ENCODE results near the gene PSMD5. TPM values are rescaled to one million over a fixed set of nuclear protein-coding genes. Genes with fewer than 3 reads are reported as not detected.

Gene PSMD5
- total and polyA plus RNA-seq, 9 of the 15 experiments (the other 6 are each of a cell fraction or from before 2014, with no cell fraction given): 46.4 to 148 (median 76.3) TPM

DNA sequence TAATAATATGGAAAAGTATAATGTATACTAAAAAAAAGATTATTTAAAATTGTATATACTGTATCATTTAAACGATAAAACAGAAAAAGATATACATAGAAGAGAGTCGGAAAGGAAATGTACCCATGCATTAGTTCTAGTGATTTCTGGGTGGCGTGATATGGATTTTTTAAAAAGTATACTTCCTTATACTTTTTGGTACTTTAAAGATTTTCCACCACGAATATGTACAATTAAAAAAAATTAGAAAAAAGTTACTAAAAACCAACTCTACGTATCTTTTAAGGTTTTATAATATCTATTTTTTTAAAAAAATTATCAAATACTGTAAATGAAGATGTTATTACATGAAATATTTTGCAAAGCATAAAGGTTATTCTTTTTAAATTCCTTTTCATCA lies 22.0 kb upstream of the PSMD5 start (continued):
- TF ChIP-seq, protein P1, sequence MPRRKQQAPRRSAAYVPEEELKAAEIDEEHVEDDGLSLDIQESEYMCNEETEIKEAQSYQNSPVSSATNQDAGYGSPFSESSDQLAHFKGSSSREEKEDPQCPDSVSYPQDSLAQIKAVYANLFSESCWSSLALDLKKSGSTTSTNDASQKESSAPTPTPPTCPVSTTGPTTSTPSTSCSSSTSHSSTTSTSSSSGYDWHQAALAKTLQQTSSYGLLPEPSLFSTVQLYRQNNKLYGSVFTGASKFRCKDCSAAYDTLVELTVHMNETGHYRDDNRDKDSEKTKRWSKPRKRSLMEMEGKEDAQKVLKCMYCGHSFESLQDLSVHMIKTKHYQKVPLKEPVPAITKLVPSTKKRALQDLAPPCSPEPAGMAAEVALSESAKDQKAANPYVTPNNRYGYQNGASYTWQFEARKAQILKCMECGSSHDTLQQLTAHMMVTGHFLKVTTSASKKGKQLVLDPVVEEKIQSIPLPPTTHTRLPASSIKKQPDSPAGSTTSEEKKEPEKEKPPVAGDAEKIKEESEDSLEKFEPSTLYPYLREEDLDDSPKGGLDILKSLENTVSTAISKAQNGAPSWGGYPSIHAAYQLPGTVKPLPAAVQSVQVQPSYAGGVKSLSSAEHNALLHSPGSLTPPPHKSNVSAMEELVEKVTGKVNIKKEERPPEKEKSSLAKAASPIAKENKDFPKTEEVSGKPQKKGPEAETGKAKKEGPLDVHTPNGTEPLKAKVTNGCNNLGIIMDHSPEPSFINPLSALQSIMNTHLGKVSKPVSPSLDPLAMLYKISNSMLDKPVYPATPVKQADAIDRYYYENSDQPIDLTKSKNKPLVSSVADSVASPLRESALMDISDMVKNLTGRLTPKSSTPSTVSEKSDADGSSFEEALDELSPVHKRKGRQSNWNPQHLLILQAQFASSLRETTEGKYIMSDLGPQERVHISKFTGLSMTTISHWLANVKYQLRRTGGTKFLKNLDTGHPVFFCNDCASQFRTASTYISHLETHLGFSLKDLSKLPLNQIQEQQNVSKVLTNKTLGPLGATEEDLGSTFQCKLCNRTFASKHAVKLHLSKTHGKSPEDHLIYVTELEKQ (CRISPR knock-in tag; IDR thresholded peaks at IDR 0.05): no peak
- TF ChIP-seq, protein P2, sequence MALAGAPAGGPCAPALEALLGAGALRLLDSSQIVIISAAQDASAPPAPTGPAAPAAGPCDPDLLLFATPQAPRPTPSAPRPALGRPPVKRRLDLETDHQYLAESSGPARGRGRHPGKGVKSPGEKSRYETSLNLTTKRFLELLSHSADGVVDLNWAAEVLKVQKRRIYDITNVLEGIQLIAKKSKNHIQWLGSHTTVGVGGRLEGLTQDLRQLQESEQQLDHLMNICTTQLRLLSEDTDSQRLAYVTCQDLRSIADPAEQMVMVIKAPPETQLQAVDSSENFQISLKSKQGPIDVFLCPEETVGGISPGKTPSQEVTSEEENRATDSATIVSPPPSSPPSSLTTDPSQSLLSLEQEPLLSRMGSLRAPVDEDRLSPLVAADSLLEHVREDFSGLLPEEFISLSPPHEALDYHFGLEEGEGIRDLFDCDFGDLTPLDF (CRISPR knock-in tag; IDR thresholded peaks at IDR 0.05): no peak
- TF ChIP-seq, protein P3, sequence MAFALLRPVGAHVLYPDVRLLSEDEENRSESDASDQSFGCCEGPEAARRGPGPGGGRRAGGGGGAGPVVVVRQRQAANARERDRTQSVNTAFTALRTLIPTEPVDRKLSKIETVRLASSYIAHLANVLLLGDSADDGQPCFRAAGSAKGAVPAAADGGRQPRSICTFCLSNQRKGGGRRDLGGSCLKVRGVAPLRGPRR (CRISPR knock-in tag; IDR thresholded peaks at IDR 0.05): no peak
- TF ChIP-seq ZNF707 (CRISPR knock-in tag; conservative IDR thresholded peaks at IDR 0.05): 0 out of 2 replicates have a peak, but pooled peaks have one; percentile 52
- TF ChIP-seq, protein P4, sequence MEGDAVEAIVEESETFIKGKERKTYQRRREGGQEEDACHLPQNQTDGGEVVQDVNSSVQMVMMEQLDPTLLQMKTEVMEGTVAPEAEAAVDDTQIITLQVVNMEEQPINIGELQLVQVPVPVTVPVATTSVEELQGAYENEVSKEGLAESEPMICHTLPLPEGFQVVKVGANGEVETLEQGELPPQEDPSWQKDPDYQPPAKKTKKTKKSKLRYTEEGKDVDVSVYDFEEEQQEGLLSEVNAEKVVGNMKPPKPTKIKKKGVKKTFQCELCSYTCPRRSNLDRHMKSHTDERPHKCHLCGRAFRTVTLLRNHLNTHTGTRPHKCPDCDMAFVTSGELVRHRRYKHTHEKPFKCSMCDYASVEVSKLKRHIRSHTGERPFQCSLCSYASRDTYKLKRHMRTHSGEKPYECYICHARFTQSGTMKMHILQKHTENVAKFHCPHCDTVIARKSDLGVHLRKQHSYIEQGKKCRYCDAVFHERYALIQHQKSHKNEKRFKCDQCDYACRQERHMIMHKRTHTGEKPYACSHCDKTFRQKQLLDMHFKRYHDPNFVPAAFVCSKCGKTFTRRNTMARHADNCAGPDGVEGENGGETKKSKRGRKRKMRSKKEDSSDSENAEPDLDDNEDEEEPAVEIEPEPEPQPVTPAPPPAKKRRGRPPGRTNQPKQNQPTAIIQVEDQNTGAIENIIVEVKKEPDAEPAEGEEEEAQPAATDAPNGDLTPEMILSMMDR (IDR thresholded peaks at IDR 0.05 in 2 of 3, conservative IDR thresholded peaks at IDR 0.05 in 1 of 3; ENCODE audit: insufficient read depth in 2 of 3, low read depth in 1 of 3, low read length in 3 of 3): no peak
- no peak for TF ChIP-seq PHF21A (IDR thresholded peaks at IDR 0.05; ENCODE audit: borderline replicate concordance, low read depth)
- TF ChIP-seq, protein P5, sequence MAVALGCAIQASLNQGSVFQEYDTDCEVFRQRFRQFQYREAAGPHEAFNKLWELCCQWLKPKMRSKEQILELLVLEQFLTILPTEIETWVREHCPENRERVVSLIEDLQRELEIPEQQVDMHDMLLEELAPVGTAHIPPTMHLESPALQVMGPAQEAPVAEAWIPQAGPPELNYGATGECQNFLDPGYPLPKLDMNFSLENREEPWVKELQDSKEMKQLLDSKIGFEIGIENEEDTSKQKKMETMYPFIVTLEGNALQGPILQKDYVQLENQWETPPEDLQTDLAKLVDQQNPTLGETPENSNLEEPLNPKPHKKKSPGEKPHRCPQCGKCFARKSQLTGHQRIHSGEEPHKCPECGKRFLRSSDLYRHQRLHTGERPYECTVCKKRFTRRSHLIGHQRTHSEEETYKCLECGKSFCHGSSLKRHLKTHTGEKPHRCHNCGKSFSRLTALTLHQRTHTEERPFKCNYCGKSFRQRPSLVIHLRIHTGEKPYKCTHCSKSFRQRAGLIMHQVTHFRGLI (CRISPR knock-in tag; IDR thresholded peaks at IDR 0.05): 0 out of 2 replicates have a peak, but pooled peaks have one; percentile 22
- no peak for TF ChIP-seq ZNF253 (CRISPR knock-in tag; conservative IDR thresholded peaks at IDR 0.05)
- TF ChIP-seq TEAD4 (IDR thresholded peaks at IDR 0.05; ENCODE audit: low read length): no peak
- no peak for TF ChIP-seq TEAD4 (CRISPR knock-in tag; IDR thresholded peaks at IDR 0.05; ENCODE audit: borderline replicate concordance)
- TF ChIP-seq RCOR1 (IDR thresholded peaks at IDR 0.05; ENCODE audit: borderline replicate concordance in 1 of 2, low read depth in 2 of 2, low read length in 2 of 2): no peak
- no peak for TF ChIP-seq TSC22D4 (tag; IDR thresholded peaks at IDR 0.05)
- peak; percentile 55; the same call in 1 of the 2 replicates for TF ChIP-seq NFIX (CRISPR knock-in tag; IDR thresholded peaks at IDR 0.05; ENCODE audit: low read depth)
- no peak for TF ChIP-seq CTBP1 (IDR thresholded peaks at IDR 0.05; ENCODE audit: borderline replicate concordance)
- TF ChIP-seq SIN3A (IDR thresholded peaks at IDR 0.05; ENCODE audit: borderline replicate concordance in 2 of 2, control insufficient read depth in 1 of 2, low read depth in 2 of 2, low read length in 2 of 2): no peak
- TF ChIP-seq, protein P6, sequence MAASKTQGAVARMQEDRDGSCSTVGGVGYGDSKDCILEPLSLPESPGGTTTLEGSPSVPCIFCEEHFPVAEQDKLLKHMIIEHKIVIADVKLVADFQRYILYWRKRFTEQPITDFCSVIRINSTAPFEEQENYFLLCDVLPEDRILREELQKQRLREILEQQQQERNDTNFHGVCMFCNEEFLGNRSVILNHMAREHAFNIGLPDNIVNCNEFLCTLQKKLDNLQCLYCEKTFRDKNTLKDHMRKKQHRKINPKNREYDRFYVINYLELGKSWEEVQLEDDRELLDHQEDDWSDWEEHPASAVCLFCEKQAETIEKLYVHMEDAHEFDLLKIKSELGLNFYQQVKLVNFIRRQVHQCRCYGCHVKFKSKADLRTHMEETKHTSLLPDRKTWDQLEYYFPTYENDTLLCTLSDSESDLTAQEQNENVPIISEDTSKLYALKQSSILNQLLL (CRISPR knock-in tag; IDR thresholded peaks at IDR 0.05; ENCODE audit: borderline replicate concordance): peak; percentile 94; the same call in 1 of the 2 replicates
- TF ChIP-seq PPARD (CRISPR knock-in tag; IDR thresholded peaks at IDR 0.05): peak; percentile 40; the same call in 1 of the 2 replicates
- no peak for TF ChIP-seq MTA1 (IDR thresholded peaks at IDR 0.05; ENCODE audit: borderline replicate concordance)
